ENCODE measurements around the gene ATF6.
"Not testable (repeated sequence)": the region's sequence is repeated elsewhere in the genome, so short reads cannot be mapped to it uniquely, and the experiment has no call there.

ATF6 gene

GRCh38 chr1:161832299-161832907 lies 66.3 kb downstream of the ATF6 start:
- DNase-seq (ENCODE audit: low read depth, low spot score): not testable (repeated sequence)

GRCh38 chr1:161834967-161835550 lies 68.9 kb downstream of the ATF6 start:
- DNase-seq (ENCODE audit: low read depth, low spot score): no peak

DNA sequence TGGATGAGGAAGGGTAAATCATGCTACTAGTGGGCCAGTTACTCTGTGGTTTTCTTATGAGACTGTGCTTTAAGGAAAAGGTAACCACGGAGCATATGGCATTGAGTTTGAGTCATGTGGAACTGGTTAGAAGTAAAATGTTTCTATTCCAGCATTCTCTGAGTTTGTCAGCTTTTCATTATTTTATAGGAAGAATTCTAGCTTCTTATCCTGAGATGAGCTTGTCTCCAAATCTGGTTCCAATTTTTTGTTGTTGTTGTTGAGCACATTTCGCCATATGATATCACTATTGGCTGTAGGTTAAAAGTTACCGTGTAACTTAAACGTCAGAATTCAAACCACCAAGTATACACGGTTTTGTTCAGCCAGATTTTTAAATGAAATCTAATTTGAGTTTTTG lies 69.9 kb downstream of the ATF6 start:
- no peak for DNase-seq (ENCODE audit: low read depth, low spot score)

GRCh38 chr1:161838362-161838761 lies 72.2 kb downstream of the ATF6 start:
- DNase-seq (ENCODE audit: low read depth, low spot score): no peak

- DNase-seq (ENCODE audit: low read depth, low spot score): no peak
Measured at GRCh38 chr1:161838885-161839284, 72.8 kb downstream of the ATF6 start.

GRCh38 chr1:161839591-161839990 lies 73.5 kb downstream of the ATF6 start:
- no peak for DNase-seq (ENCODE audit: low read depth, low spot score)

DNA sequence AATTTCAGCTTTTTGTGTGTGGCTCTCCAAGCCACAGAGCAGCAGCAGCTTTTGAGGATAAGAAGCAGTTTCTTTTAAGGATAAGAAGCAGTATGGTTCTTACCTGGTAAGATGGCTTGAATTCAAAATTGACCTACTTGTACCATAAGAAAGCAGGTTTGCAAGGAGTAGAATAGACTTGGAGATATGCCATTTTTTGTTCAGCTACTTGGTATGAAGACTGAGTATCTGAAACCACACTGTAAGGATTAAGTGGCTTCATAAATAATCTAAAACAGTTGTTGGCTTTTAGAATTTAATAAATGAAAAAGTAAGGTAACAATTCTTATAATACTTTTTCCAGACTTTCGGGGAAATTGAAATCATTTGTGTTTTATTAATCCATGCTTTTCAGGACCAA lies 74.2 kb downstream of the ATF6 start:
- DNase-seq (ENCODE audit: low read depth, low spot score): no peak

GRCh38 chr1:161843156-161843555 lies 77.0 kb downstream of the ATF6 start:
- no peak for DNase-seq (ENCODE audit: low read depth, low spot score)

DNA sequence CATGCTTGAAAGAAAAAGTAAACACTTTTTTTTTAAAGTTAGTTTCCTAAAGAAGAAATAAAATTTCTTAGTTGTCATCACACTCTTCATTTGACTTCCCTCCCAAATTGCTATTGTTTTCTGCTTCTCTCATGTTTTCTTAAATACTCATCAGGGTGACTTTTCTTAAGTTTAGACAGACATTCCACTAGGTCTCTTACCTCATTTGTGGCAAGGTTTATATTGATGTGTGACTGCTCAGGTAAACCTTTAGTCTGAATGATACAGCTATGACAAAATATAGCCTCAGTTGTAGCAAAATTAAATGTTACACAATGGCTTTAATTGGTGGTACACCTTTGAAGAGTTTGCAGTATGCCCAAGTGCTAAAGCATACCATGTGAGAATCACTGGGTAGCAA lies 78.6 kb downstream of the ATF6 start:
- no peak for DNase-seq (ENCODE audit: low read depth, low spot score)

- no peak for DNase-seq (ENCODE audit: low read depth, low spot score)
Measured at GRCh38 chr1:161848676-161849075, 82.6 kb downstream of the ATF6 start.

DNA sequence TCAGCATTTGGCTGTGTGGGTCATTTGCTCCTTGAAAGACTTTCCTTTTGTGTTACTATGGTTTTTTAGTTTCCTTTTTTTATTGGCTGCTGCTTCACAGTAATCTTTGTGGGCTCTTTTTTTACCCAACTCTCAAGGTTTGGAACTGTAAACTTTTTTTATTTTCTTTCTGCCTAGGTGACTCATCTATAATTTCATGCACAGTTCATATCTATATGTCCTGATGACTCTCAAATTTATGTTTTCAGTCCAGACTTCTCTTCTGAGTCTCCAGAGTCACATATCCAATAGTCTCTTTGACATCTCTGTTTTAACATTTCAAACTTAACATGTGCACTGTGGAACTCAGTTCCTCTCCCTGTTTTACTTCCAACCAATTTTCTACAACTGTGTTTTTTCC lies 83.4 kb downstream of the ATF6 start:
- no peak for DNase-seq (ENCODE audit: low read depth, low spot score)

- no peak for DNase-seq (ENCODE audit: low read depth, low spot score)
Measured at GRCh38 chr1:161855260-161855659, 89.1 kb downstream of the ATF6 start.

GRCh38 chr1:161858271-161858670 lies 92.2 kb downstream of the ATF6 start:
- no peak for DNase-seq (ENCODE audit: low read depth, low spot score)

DNA sequence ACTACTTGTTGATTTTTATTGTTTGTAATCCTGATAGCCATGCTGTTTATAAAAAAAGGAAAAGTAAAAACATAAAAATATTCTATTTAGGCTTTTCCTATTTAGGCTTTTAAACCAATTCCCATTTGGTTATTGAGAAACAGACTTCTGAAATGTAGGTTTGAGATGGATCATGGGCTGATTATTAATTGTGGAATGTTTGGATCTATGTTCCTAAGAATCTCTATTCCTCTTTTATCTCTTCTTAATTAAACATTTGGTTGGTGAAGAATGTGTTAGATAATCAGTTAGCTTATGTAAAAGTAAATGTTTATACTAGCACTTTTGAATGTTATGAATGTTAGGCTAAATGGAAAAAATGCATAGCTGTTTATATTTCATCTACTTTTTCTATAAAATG lies 97.4 kb downstream of the ATF6 start:
- no peak for DNase-seq (ENCODE audit: low read depth, low spot score)

DNA sequence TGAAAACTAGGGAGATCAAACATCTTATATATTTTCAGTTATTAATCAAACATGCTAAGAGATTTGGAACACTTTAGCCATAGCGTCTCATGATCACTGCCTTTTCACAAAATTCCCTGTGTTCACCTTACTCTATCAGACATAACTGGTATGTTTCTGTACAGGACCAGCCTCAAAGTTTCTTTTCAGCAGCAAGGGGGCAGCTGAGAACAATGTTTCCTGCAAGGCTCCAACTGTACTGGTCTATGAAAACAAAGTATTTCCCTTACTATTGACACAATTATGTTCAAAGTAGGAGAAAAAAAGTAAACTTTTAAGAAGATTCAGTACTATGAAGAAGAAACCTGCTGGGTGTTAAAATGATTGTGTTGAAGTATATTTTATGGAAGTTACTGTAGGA lies 98.5 kb downstream of the ATF6 start:
- DNase-seq (ENCODE audit: low read depth, low spot score): no peak

DNA sequence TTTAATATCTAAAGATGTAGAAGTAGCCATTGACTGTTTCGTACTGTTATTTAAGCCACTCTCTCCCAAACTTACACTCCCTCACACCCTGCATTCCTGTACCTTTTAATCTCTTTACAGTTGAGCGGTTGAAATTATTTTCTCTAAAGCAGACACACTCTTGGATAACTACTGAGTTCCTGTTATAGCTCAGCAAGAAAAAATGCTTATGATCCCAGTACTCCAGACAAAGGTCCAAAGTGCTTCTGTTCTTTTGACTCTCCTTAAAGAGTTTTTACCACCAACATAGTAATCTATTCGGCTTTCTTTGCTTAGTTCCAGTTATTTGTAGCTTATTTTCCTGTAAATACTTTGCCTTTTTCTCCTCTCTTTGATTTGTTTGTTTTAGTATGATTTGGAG lies 100.1 kb downstream of the ATF6 start:
- DNase-seq (ENCODE audit: low read depth, low spot score): no peak

GRCh38 chr1:161868832-161869231 lies 102.7 kb downstream of the ATF6 start:
- no peak for DNase-seq (ENCODE audit: low read depth, low spot score)

DNA sequence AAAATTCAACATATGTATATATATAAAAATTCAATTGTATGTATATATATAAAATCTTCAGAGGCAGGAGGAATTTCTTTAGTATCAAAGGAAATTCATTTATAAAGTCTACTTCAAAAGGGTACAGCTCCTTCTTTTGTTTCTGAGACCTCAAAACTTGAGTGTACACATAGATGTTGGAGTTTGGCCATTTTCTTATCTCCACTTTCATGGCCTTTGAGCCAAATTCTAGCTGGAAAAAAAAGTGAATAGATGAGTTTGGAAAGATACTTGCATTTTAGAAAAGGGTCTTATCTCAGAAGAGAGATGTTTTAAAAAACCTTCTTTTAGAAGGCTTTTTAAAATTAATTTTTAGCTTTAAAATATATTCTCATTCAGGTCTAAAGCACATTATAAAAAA lies 103.2 kb downstream of the ATF6 start:
- no peak for DNase-seq (ENCODE audit: low read depth, low spot score)

- DNase-seq (ENCODE audit: low read depth, low spot score): no peak
Measured at GRCh38 chr1:161872506-161872905, 106.4 kb downstream of the ATF6 start.

GRCh38 chr1:161879261-161879660 lies 113.1 kb downstream of the ATF6 start:
- no peak for DNase-seq (ENCODE audit: low read depth, low spot score)

DNA sequence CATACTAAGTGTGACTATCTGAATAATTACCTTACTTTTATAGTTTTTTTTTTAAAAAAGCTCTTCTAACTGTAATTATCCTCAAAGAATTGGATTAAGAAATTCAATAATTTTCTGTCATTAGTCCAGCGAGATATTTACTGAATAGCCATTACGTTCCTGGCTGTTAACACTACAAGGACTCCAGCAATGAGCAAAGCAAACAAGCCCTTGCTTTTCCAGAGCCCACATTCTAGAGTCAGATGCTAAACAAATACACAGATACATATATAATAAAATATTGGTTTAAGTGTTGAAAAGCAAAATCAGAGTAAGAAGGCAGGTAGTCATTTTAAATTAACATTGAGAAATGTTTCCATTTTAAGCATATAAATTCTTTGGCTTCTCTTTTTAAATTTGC lies 118.4 kb downstream of the ATF6 start:
- DNase-seq (ENCODE audit: low read depth, low spot score): no peak

DNA sequence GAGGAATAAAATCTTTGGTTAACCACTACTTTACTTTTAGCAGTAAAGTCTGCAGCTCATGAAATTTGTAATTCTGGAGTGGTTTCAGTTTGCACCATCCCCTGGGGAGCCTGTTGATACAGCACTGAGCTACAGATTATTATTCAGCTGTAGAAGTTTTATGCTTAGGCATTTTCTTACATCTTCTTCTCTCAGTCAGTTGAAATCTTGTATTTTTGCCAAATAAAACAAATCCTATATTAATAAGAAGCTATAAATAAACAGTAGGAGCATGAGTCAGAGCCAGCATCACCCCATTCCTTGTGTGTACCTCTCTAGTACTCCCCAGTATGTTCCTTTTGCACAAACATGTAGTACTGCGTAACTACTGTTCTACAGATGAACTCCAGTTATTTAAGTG lies 118.9 kb downstream of the ATF6 start:
- DNase-seq (ENCODE audit: low read depth, low spot score): no peak

DNA sequence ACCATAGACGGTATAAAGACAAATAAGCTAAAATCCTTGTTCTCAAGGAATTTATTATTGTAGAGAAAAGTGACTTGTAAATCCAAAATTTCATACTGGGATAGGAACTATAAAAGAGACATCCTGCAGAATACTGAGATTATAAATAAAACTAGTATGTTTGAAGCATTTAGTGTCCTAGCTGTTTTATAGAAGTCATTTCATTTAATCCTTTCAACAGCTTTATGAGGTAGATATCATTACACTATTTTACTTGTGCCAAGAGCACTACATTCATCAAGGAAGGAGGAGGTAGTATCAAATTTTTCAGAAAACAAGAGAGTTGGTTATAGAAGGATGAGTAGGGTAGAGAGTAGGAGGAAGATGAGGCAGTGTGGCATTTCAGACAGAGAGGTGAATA lies 119.6 kb downstream of the ATF6 start:
- no peak for DNase-seq (ENCODE audit: low read depth, low spot score)

GRCh38 chr1:161886589-161886988 lies 120.5 kb downstream of the ATF6 start:
- no peak for DNase-seq (ENCODE audit: low read depth, low spot score)
